ENCODE measurements around the gene STK4. TPM values are rescaled to one million over a fixed set of nuclear protein-coding genes. Genes with fewer than 3 reads are reported as not detected.
A peak's percentile ranks its signal among the peaks of the same experiment; 100 is the strongest.

Gene STK4
- total RNA-seq, 4 donors from 2014 or later: 9.0 to 43.6 (median 29.6) TPM

DNA sequence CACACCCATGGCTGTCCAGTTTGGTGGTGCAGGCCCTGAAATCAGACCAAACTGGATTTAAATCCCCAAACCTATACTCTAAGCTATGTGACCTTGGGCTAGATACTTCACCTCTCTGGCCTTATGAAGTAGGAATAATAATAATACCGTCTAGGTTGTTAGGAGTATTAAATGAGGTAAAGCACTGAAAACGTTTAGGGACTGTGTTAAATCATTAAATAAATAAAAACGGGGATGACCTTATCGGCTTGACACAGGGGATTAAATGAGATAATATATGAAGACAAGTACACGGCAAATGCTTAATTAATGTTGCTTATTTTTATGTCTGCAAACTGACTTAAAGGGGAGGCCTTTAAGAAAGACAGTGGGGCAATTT, 672 bp upstream of the STK4 start:
- Histone ChIP-seq H3K36me3 (no peaks in the 10 kb centered on the region), H3K27ac (peak overlapping the region; percentile 83 to 89), H3K4me3 (peak overlapping the region; percentile 64 to 71), H3K9me3 (no peaks in the 10 kb centered on the region), H3K27me3 (no peaks in the 10 kb centered on the region), H3K4me1 (no peaks in the 10 kb centered on the region)
- DNase-seq: no peak
- no peak for TF ChIP-seq POLR2A (IDR thresholded peaks at IDR 0.05)
- TF ChIP-seq, protein P1, sequence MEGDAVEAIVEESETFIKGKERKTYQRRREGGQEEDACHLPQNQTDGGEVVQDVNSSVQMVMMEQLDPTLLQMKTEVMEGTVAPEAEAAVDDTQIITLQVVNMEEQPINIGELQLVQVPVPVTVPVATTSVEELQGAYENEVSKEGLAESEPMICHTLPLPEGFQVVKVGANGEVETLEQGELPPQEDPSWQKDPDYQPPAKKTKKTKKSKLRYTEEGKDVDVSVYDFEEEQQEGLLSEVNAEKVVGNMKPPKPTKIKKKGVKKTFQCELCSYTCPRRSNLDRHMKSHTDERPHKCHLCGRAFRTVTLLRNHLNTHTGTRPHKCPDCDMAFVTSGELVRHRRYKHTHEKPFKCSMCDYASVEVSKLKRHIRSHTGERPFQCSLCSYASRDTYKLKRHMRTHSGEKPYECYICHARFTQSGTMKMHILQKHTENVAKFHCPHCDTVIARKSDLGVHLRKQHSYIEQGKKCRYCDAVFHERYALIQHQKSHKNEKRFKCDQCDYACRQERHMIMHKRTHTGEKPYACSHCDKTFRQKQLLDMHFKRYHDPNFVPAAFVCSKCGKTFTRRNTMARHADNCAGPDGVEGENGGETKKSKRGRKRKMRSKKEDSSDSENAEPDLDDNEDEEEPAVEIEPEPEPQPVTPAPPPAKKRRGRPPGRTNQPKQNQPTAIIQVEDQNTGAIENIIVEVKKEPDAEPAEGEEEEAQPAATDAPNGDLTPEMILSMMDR (IDR thresholded peaks at IDR 0.05): no peak
- intact Hi-C loops (cut with DNase I; ENCODE audit: low total_unique reads): loop anchor here (10.0 kb wide), 1 partner anchor 81 kb away; the partner anchor contains the start of gene YWHAB

DNA sequence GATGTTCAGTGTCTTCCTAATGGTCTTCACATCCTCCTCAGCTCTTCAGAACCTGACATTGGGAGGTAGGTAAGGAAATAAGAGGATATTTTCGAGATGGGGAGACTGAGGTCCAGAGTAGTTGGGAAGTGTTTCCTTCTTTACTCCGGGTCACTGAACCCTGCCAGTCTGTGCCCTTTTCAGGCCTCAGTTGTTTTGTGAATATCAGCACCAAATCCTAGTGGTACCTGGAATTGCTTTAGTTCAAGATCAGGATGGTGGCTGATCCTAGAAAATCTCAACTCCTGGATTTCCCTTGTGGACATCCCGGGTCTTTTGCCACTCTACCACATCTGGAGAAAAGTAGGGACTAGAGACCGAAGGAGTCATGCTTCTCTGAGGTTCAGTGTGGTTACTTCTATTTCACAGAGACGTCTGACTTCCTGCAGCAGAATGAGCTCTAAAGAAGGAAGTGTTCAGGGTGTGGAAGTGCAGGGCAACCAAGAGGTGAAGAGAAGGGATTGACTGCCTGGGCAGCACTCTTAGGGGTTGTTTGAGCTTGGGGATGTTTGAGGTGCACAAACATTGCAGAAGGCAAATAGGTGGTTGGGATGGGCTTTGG, 995 bp downstream of the STK4 start:
- TF ChIP-seq, protein P1 (IDR thresholded peaks at IDR 0.05): no peak
- TF ChIP-seq POLR2A (IDR thresholded peaks at IDR 0.05): no peak
- H3K27ac ChIP-seq: peak overlapping the region; percentile 83 to 89
- no peaks in the 10 kb centered on the region for H3K36me3 ChIP-seq
- no peak for DNase-seq
- peak overlapping the region; percentile 64 to 71 for H3K4me3 ChIP-seq
- intact Hi-C loops (cut with DNase I; ENCODE audit: low total_unique reads): loop anchor here (10.0 kb wide), 1 partner anchor 83 kb away; the partner anchor contains the start of gene YWHAB
- no peaks in the 10 kb centered on the region for H3K9me3 ChIP-seq
- no peaks in the 10 kb centered on the region for H3K27me3 ChIP-seq
- no peaks in the 10 kb centered on the region for H3K4me1 ChIP-seq

DNA sequence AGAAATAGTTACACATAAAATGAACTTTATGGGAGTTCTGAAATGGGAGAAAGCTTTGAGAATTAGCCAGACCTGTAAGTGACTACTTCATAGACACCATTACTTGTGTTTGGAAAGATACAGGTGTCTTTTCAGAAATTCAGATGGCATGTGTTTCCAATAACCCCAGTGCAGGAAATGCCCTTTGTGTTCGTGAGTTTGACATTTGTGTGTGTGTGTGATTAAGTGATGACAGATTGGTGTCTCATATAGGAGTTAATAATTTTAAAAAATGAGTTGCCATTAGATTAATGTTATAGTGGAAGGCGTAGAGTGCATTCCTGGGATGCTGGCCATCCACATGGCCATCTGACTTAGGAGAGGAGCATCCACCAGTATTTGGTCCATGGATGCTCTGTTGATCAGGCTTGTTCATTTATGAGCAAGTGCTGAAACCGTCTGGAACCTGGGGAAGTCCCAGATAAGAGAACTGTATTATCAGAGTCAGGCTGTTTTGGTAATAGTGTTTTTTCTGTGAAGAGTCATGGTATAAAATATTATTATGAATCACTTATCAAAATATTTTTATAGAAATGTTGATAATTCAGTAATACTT, 3.1 kb downstream of the STK4 start:
- H3K4me3 ChIP-seq: no peak overlapping the region
- no peak for DNase-seq
- TF ChIP-seq POLR2A (IDR thresholded peaks at IDR 0.05): no peak
- TF ChIP-seq, protein P1 (IDR thresholded peaks at IDR 0.05): no peak
- intact Hi-C loops (cut with DNase I; ENCODE audit: low total_unique reads): loop anchor here (10.0 kb wide), 1 partner anchor 85 kb away; the partner anchor contains the start of gene YWHAB
- no peaks in the 10 kb centered on the region for H3K27me3 ChIP-seq
- no peaks in the 10 kb centered on the region for H3K4me1 ChIP-seq
- no peaks in the 10 kb centered on the region for H3K9me3 ChIP-seq
- H3K36me3 ChIP-seq: no peaks in the 10 kb centered on the region
- no peak overlapping the region for H3K27ac ChIP-seq

GRCh38 chr20:44970243-44970757, 4.0 kb downstream of the STK4 start:
- H3K36me3 ChIP-seq: no peaks in the 10 kb centered on the region
- intact Hi-C loops (cut with DNase I; ENCODE audit: low total_unique reads): no loop called here
- H3K4me1 ChIP-seq: no peaks in the 10 kb centered on the region
- H3K9me3 ChIP-seq: no peaks in the 10 kb centered on the region
- DNase-seq: no peak
- H3K27ac ChIP-seq: peak overlapping the region in 1 of 2 donors; percentile 48
- TF ChIP-seq, protein P1 (IDR thresholded peaks at IDR 0.05): no peak
- TF ChIP-seq POLR2A (IDR thresholded peaks at IDR 0.05): no peak
- no peaks in the 10 kb centered on the region for H3K27me3 ChIP-seq
- no peak overlapping the region for H3K4me3 ChIP-seq

GRCh38 chr20:44973053-44973452, 6.7 kb downstream of the STK4 start:
- intact Hi-C loops (cut with DNase I; ENCODE audit: low total_unique reads): no loop called here
- Histone ChIP-seq H3K27ac (peak overlapping the region; percentile 32 to 38), H3K9me3 (no peaks in the 10 kb centered on the region), H3K27me3 (no peaks in the 10 kb centered on the region), H3K4me3 (no peak overlapping the region), H3K36me3 (no peaks in the 10 kb centered on the region), H3K4me1 (no peaks in the 10 kb centered on the region)
- no peak for TF ChIP-seq POLR2A (IDR thresholded peaks at IDR 0.05)
- TF ChIP-seq, protein P1 (IDR thresholded peaks at IDR 0.05): no peak
- no peak for DNase-seq
